ENCODE data around the gene ANTXR1. TPM values are rescaled to one million over a fixed set of nuclear protein-coding genes. Genes with fewer than 3 reads are reported as not detected.

Gene ANTXR1
- total RNA-seq, 1 donor from 2014 or later: 54.3 TPM

- Histone ChIP-seq H3K4me1 (peaks cover 9% of the 10 kb centered on the region), H3K4me3 (no peak overlapping the region), H3K27me3 (ENCODE audit: low read depth) (no peaks in the 10 kb centered on the region), H3K9me3 (no peaks in the 10 kb centered on the region), H3K27ac (no peak overlapping the region), H3K36me3 (no peaks in the 10 kb centered on the region)
- no peak for TF ChIP-seq CTCF (IDR thresholded peaks at IDR 0.05)
- intact Hi-C loops (cut with DNase I): no loop called here
- no peak for DNase-seq
- ATAC-seq: no peak
Observed at GRCh38 chr2:69034845-69035244, 21.9 kb downstream of the ANTXR1 start.

GRCh38 chr2:69036926-69037325 is 23.9 kb downstream of the ANTXR1 start:
- no peak overlapping the region for H3K27ac ChIP-seq
- peaks cover 9% of the 10 kb centered on the region for H3K4me1 ChIP-seq
- intact Hi-C loops (cut with DNase I): no loop called here
- no peaks in the 10 kb centered on the region for H3K27me3 ChIP-seq (ENCODE audit: low read depth)
- no peak overlapping the region for H3K4me3 ChIP-seq
- DNase-seq (no peak), ATAC-seq (no peak)
- H3K36me3 ChIP-seq: peaks cover 4% of the 10 kb centered on the region
- TF ChIP-seq CTCF (IDR thresholded peaks at IDR 0.05): no peak
- H3K9me3 ChIP-seq: no peaks in the 10 kb centered on the region

- H3K4me3 ChIP-seq: no peak overlapping the region
- ATAC-seq (no peak), DNase-seq (no peak)
- intact Hi-C loops (cut with DNase I): no loop called here
- H3K36me3 ChIP-seq: peaks cover 12% of the 10 kb centered on the region
- no peaks in the 10 kb centered on the region for H3K9me3 ChIP-seq
- no peaks in the 10 kb centered on the region for H3K27me3 ChIP-seq (ENCODE audit: low read depth)
- no peak overlapping the region for H3K27ac ChIP-seq
- peaks cover 1% of the 10 kb centered on the region for H3K4me1 ChIP-seq
- no peak for TF ChIP-seq CTCF (IDR thresholded peaks at IDR 0.05)
Observed at GRCh38 chr2:69041214-69041613, 28.2 kb downstream of the ANTXR1 start.

- Histone ChIP-seq H3K4me3 (no peak overlapping the region), H3K36me3 (peaks cover 12% of the 10 kb centered on the region), H3K27me3 (ENCODE audit: low read depth) (no peaks in the 10 kb centered on the region), H3K4me1 (peaks cover 5% of the 10 kb centered on the region), H3K9me3 (no peaks in the 10 kb centered on the region), H3K27ac (no peak overlapping the region)
- TF ChIP-seq CTCF (IDR thresholded peaks at IDR 0.05): no peak
- ATAC-seq (peak; percentile 21 to 73), DNase-seq (no peak)
- intact Hi-C loops (cut with DNase I): no loop called here
Observed at GRCh38 chr2:69043736-69044400, 30.9 kb downstream of the ANTXR1 start.

- H3K9me3 ChIP-seq: no peaks in the 10 kb centered on the region
- H3K36me3 ChIP-seq: peaks cover 12% of the 10 kb centered on the region
- ATAC-seq: no peak
- H3K27ac ChIP-seq: no peak overlapping the region
- H3K4me1 ChIP-seq: peaks cover 5% of the 10 kb centered on the region
- no peak for DNase-seq
- H3K27me3 ChIP-seq (ENCODE audit: low read depth): no peaks in the 10 kb centered on the region
- no peak overlapping the region for H3K4me3 ChIP-seq
- TF ChIP-seq CTCF (IDR thresholded peaks at IDR 0.05): no peak
- intact Hi-C loops (cut with DNase I): no loop called here
Observed at GRCh38 chr2:69046221-69046662, 33.3 kb downstream of the ANTXR1 start.

Data from lower lobe of right lung (tissue), 2 donors.